Measurements from ENCODE around the gene CD200. TPM values are rescaled to one million over a fixed set of nuclear protein-coding genes. Genes with fewer than 3 reads are reported as not detected.

CD200 gene
- total and polyA plus RNA-seq, 2 of the 4 experiments (the other 2 are of a cell fraction) = 1.1 to 1.7 TPM

DNA sequence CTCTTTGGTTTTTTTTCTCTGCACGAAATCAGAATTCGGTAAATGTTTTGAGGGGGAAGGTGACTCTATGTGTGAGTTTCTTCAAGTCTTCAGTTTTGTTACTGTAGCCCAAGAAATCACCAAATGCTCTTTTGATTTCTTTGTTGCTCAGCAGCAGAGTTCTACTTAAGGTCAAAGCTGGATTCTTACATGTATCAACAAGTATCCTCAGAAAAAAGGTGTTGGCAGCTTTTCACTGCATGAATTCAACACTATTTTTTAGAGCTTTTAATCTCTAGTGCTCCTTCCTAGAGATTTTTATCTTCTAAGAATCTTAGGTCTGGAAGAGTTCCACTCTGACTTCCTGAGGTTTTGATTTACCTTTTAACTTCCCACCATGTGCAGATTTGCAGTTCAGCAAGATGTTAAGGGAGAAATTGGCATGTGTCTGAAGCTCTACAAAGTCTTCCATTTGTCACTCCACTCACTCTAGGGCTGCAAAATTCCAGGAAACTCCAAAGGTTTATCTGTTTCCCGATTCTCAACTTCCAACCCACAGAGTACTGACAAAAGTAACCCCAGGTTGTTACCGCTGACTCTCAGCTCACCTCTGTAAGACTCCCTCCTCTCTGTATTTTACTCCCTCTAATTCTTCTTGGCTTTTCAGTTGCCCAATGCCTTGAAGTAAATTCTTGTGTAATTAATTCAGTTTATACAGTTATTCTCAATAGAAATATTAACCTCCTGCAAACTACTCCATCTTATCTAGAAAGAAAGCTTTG, 13.3 kb upstream of the CD200 start:
- H2BK15ac ChIP-seq (ENCODE audit: low read depth, low read length) = no peak overlapping the region
- TF ChIP-seq RFX5 (IDR thresholded peaks at IDR 0.05; ENCODE audit: low read depth, low read length) (no peak), RCOR1 (IDR thresholded peaks at IDR 0.05; ENCODE audit: insufficient replicate concordance, low read length) (no peak), CHD1 (IDR thresholded peaks at IDR 0.05; ENCODE audit: low read depth, low read length) (no peak)
- no peaks in the 10 kb centered on the region for H3K36me3 ChIP-seq (ENCODE audit: control insufficient read depth, insufficient read depth, low read length)
- H4K5ac ChIP-seq (ENCODE audit: low read depth, low read length) = no peak overlapping the region
- 14% methylated on average over 1 of the region's 4 CpGs; no CpG with 5 or more reads in 1 of the 2 experiments for WGBS, 2 experiments (ENCODE audit: extremely low coverage in 2 of 2, insufficient read length in 1 of 2)
- H2BK120ac ChIP-seq (ENCODE audit: low read depth, low read length) = no peak overlapping the region
- DNase-seq (no peak), ATAC-seq (ENCODE audit: low read depth) (no peak)
- no peak overlapping the region for H3K4me3 ChIP-seq (ENCODE audit: insufficient read depth, low read depth, low read length)
- no peak overlapping the region for H4K8ac ChIP-seq (ENCODE audit: low read depth in 2 of 2, low read length in 2 of 2)
- H2AFZ ChIP-seq (replicated peaks; ENCODE audit: low read length, poor library complexity) = no peak overlapping the region
- H3K23ac ChIP-seq (ENCODE audit: low read depth, low read length) = no peak overlapping the region
- dilution Hi-C loops (cut with HindIII; ENCODE audit: low sequenced_read_pairs, unreplicated experiment) = loop anchor here (25.0 kb wide), 1 partner anchor 193 kb away; no protein-coding TSS in a partner anchor
- H3K4me2 ChIP-seq (ENCODE audit: low read depth, low read length) = no peak overlapping the region
- intact Hi-C loops (cut with micrococcal nuclease) = no loop called here
- H3K14ac ChIP-seq (replicated peaks; ENCODE audit: low read depth, low read length) = no peak overlapping the region
- POLR2A ChIA-PET (ENCODE audit: unreplicated experiment) = no interaction called here
- no peaks in the 10 kb centered on the region for H4K20me1 ChIP-seq (ENCODE audit: insufficient read depth, low read length)
- no peak overlapping the region for H2BK20ac ChIP-seq (ENCODE audit: low read depth, low read length)
- no peaks in the 10 kb centered on the region for H3K79me1 ChIP-seq (ENCODE audit: low read depth in 1 of 2, low read length in 2 of 2)
- no TSS peak for BruUV-seq (replicated peaks)
- no peak overlapping the region for H3K56ac ChIP-seq (ENCODE audit: extremely low read depth, insufficient read depth, low read length)
- no peak overlapping the region for H2BK5ac ChIP-seq (ENCODE audit: low read depth, low read length, poor library complexity, severe bottlenecking)
- in situ Hi-C loops (cut with MboI; ENCODE audit: low sequenced_read_pairs) = loop anchor here (25.0 kb wide), 1 partner anchor 668 kb away; the partner anchor contains the start of genes CD200R1 and GTPBP8
- H3K4ac ChIP-seq (ENCODE audit: low read depth, low read length) = no peak overlapping the region
- H2AK5ac ChIP-seq (ENCODE audit: low read depth, low read length) = no peak overlapping the region
- H3K27ac ChIP-seq (ENCODE audit: insufficient read depth, low read length) = no peak overlapping the region
- H3K27me3 ChIP-seq (ENCODE audit: control insufficient read depth, insufficient read depth, low read length) = peaks cover 10% of the 10 kb centered on the region
- H3K9me1 ChIP-seq (ENCODE audit: insufficient read depth, low read length) = no peaks in the 10 kb centered on the region
- no peak overlapping the region for H4K91ac ChIP-seq (ENCODE audit: insufficient read depth, low read depth, low read length)
- H3K9me3 ChIP-seq (ENCODE audit: control insufficient read depth, insufficient read depth, low read length) = 0 out of 2 replicates have a peak, but pooled peaks cover 2% of the 10 kb centered on the region
- H2AK9ac ChIP-seq (replicated peaks; ENCODE audit: low read depth, low read length, poor library complexity) = no peak overlapping the region
- no peaks in the 10 kb centered on the region for H3K4me1 ChIP-seq (ENCODE audit: control insufficient read depth, insufficient read depth, low read length)
- H3K9ac ChIP-seq (ENCODE audit: low read depth, low read length) = no peak overlapping the region
- CTCF ChIA-PET = interaction anchor here (1.3 kb wide), 1 partner anchor 16 kb away, joined by 5 read pairs; no protein-coding TSS in a partner anchor
- no peak overlapping the region for H3K18ac ChIP-seq (ENCODE audit: low read depth, low read length)

Measured in IMR-90 (cell line).